Activated naive CD4-positive, alpha-beta T cell treated with anti-CD3 and anti-CD28 coated beads, Interleukin-2, amount 50 U/mL, for 72 hours (primary cell): ENCODE data around the gene ERG. TPM values are rescaled to one million over a fixed set of nuclear protein-coding genes. Genes with fewer than 3 reads are reported as not detected.

Experiments
- ATAC-seq, 2 donors: fragments of 150-1000 bp; cut with Tn5 transposase; 2 replicates each; pipeline ENCODE4 v1.10.0; 2021; ENCODE audit warnings: mild to moderate bottlenecking in 2 of 2, moderate library complexity in 2 of 2
- DNase-seq, 2 donors: peaks; one replicate each; pipeline ENCODE4 v3.0.0; 2021 to 2022; ENCODE audit warnings: low spot score in 2 of 2
- H3K27ac Mint-ChIP-seq, 2 donors: one replicate each; pipeline ENCODE4 v1.8.0; 2022; ENCODE audit warnings: mild to moderate bottlenecking in 2 of 2, mixed read lengths in 2 of 2
- H3K36me3 Mint-ChIP-seq, 2 donors: one replicate each; pipeline ENCODE4 v1.8.0; 2022; ENCODE audit warnings: mixed read lengths in 2 of 2
- H3K9me3 Mint-ChIP-seq, 2 donors: one replicate each; pipeline ENCODE4 v1.8.0; 2022; ENCODE audit warnings: mixed read lengths in 2 of 2
- total RNA-seq, 2 donors: library from RNA; stranded (reverse); gene quantifications; one replicate each; pipeline ENCODE4 v1.2.3, GENCODE V29; 2022

The ERG gene
- not detected for total RNA-seq

- H3K36me3 Mint-ChIP-seq: no peaks in the 10 kb centered on the region
- no peak for ATAC-seq
- DNase-seq: no peak
- no peak within 1 kb of the TSS for H3K27ac Mint-ChIP-seq
- no peaks in the 10 kb centered on the region for H3K9me3 Mint-ChIP-seq
These were observed at the start of gene ERG for GRCh38 chr21:38498057-38498833. TSS of gene ERG (minus strand) at chr21:38498477. CDS start at chr21:38498380, 97 bp downstream.

GRCh38 chr21:38544661-38545060 lies 46.4 kb upstream of the ERG start:
- Mint-ChIP-seq H3K27ac (no peak overlapping the region), H3K36me3 (no peaks in the 10 kb centered on the region), H3K9me3 (no peaks in the 10 kb centered on the region)
- DNase-seq (no peak), ATAC-seq (no peak)

GRCh38 chr21:38542263-38542662 lies 44.0 kb upstream of the ERG start:
- Mint-ChIP-seq H3K27ac (no peak overlapping the region), H3K36me3 (no peaks in the 10 kb centered on the region), H3K9me3 (no peaks in the 10 kb centered on the region)
- DNase-seq: no peak
- ATAC-seq: no peak

GRCh38 chr21:38538353-38538752 lies 40.1 kb upstream of the ERG start:
- no peak for ATAC-seq
- DNase-seq: no peak
- Mint-ChIP-seq H3K9me3 (no peaks in the 10 kb centered on the region), H3K36me3 (no peaks in the 10 kb centered on the region), H3K27ac (no peak overlapping the region)

- no peaks in the 10 kb centered on the region for H3K36me3 Mint-ChIP-seq
- H3K27ac Mint-ChIP-seq: no peak overlapping the region
- DNase-seq (no peak), ATAC-seq (no peak)
- no peaks in the 10 kb centered on the region for H3K9me3 Mint-ChIP-seq
These were observed 36.3 kb upstream of the ERG start for GRCh38 chr21:38534591-38534990.

- Mint-ChIP-seq H3K36me3 (no peaks in the 10 kb centered on the region), H3K27ac (no peak overlapping the region), H3K9me3 (no peaks in the 10 kb centered on the region)
- DNase-seq: no peak
- ATAC-seq: no peak
These were observed 35.6 kb upstream of the ERG start for GRCh38 chr21:38533887-38534286.

- no peak for DNase-seq
- Mint-ChIP-seq H3K36me3 (no peaks in the 10 kb centered on the region), H3K9me3 (no peaks in the 10 kb centered on the region), H3K27ac (no peak overlapping the region)
- no peak for ATAC-seq
These were observed 33.3 kb upstream of the ERG start for GRCh38 chr21:38531591-38531990.

GRCh38 chr21:38531039-38531541 lies 32.8 kb upstream of the ERG start:
- DNase-seq (no peak), ATAC-seq (no peak)
- Mint-ChIP-seq H3K9me3 (no peaks in the 10 kb centered on the region), H3K27ac (no peak overlapping the region), H3K36me3 (no peaks in the 10 kb centered on the region)

- H3K9me3 Mint-ChIP-seq: no peaks in the 10 kb centered on the region
These were observed 29.5 kb upstream of the ERG start for GRCh38 chr21:38527737-38528136.

GRCh38 chr21:38525454-38525853 lies 27.2 kb upstream of the ERG start:
- H3K27ac Mint-ChIP-seq: peak overlapping the region in 1 of 2 donors; percentile 34
- no peak for DNase-seq
- no peaks in the 10 kb centered on the region for H3K9me3 Mint-ChIP-seq
- peak in 1 of 2 donors; percentile 69 for ATAC-seq
- no peaks in the 10 kb centered on the region for H3K36me3 Mint-ChIP-seq

More at GRCh38 chr21:38527737-38528136, 29.5 kb upstream of the ERG start:
- no peaks in the 10 kb centered on the region for H3K36me3 Mint-ChIP-seq
- no peak for DNase-seq
- no peak for ATAC-seq
- no peak overlapping the region for H3K27ac Mint-ChIP-seq

GRCh38 chr21:38524168-38525153 lies 26.2 kb upstream of the ERG start:
- Mint-ChIP-seq H3K36me3 (no peaks in the 10 kb centered on the region), H3K27ac (no peak overlapping the region), H3K9me3 (no peaks in the 10 kb centered on the region)
- DNase-seq (no peak), ATAC-seq (no peak)

- H3K27ac Mint-ChIP-seq: no peak overlapping the region
- H3K36me3 Mint-ChIP-seq: no peaks in the 10 kb centered on the region
- no peak for ATAC-seq
- H3K9me3 Mint-ChIP-seq: no peaks in the 10 kb centered on the region
- DNase-seq: no peak
These were observed 22.2 kb upstream of the ERG start for GRCh38 chr21:38520511-38520910.

- DNase-seq (no peak), ATAC-seq (no peak)
- Mint-ChIP-seq H3K27ac (no peak overlapping the region), H3K36me3 (no peaks in the 10 kb centered on the region), H3K9me3 (no peaks in the 10 kb centered on the region)
These were observed 13.5 kb upstream of the ERG start for GRCh38 chr21:38511662-38512243.

GRCh38 chr21:38511198-38511597 lies 12.9 kb upstream of the ERG start:
- no peaks in the 10 kb centered on the region for H3K9me3 Mint-ChIP-seq
- H3K27ac Mint-ChIP-seq: no peak overlapping the region
- H3K36me3 Mint-ChIP-seq: no peaks in the 10 kb centered on the region
- ATAC-seq (no peak), DNase-seq (no peak)

- no peaks in the 10 kb centered on the region for H3K9me3 Mint-ChIP-seq
These were observed 9.2 kb upstream of the ERG start for GRCh38 chr21:38507374-38507942.

GRCh38 chr21:38506661-38507281 lies 8.5 kb upstream of the ERG start:
- H3K36me3 Mint-ChIP-seq: no peaks in the 10 kb centered on the region
- no peak overlapping the region for H3K27ac Mint-ChIP-seq
- DNase-seq (no peak), ATAC-seq (no peak)
- H3K9me3 Mint-ChIP-seq: no peaks in the 10 kb centered on the region

More at GRCh38 chr21:38507374-38507942, 9.2 kb upstream of the ERG start:
- ATAC-seq: no peak
- Mint-ChIP-seq H3K27ac (no peak overlapping the region), H3K36me3 (no peaks in the 10 kb centered on the region)
- no peak for DNase-seq
